Measurements from ENCODE around the gene UPF1.

Gene UPF1

GRCh38 chr19:18876865-18877264 lies 45.1 kb downstream of the UPF1 start:
- no peak for DNase-seq

GRCh38 chr19:18878058-18878797 lies 46.5 kb downstream of the UPF1 start:
- no peak for DNase-seq

GRCh38 chr19:18878858-18879578 lies 47.3 kb downstream of the UPF1 start:
- DNase-seq = no peak

- peak; percentile 31 for DNase-seq
These were observed 48.0 kb downstream of the UPF1 start for GRCh38 chr19:18879579-18880373.

- no peak for DNase-seq
These were observed 49.7 kb downstream of the UPF1 start for GRCh38 chr19:18881491-18881890.

- DNase-seq = no peak
These were observed 52.0 kb downstream of the UPF1 start for GRCh38 chr19:18883526-18884304.

- DNase-seq = no peak
These were observed 55.2 kb downstream of the UPF1 start for GRCh38 chr19:18886972-18887371.

GRCh38 chr19:18889949-18890745 lies 58.4 kb downstream of the UPF1 start:
- DNase-seq = no peak

DNA sequence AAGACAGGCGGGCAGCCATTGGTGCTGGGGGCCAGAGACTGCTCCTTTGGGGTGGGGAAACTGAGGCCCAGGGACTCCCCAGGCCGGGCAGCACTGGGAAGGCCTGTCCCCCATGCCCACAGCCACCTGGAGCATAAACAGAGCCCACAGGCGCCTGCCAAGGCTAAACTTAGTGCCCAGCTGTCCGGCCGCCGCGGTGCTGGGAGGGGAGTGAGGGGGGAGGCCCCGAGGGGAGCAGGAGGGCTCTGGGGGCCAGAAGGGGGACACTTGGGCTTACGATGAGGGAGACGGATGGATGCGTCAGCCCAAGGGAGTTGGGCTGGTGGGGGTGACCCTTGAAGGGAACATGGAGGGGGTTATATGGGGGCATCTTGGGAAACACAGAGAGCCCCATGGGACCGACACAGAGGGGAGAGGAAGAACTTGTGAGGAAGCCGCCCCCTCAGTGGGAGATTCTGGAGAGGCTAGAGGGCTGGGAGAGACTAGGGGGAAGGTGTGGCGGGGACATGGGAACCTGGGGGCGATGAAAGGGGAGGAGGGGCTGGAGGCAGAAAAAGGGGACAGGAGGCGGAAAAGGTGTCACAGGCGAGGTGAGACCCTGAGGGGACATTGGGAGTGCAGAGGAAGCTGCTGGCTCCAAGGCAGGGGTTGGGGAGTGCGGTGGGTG lies 62.0 kb downstream of the UPF1 start:
- DNase-seq = no peak

- DNase-seq = no peak
These were observed 62.7 kb downstream of the UPF1 start for GRCh38 chr19:18894254-18895037.

DNA sequence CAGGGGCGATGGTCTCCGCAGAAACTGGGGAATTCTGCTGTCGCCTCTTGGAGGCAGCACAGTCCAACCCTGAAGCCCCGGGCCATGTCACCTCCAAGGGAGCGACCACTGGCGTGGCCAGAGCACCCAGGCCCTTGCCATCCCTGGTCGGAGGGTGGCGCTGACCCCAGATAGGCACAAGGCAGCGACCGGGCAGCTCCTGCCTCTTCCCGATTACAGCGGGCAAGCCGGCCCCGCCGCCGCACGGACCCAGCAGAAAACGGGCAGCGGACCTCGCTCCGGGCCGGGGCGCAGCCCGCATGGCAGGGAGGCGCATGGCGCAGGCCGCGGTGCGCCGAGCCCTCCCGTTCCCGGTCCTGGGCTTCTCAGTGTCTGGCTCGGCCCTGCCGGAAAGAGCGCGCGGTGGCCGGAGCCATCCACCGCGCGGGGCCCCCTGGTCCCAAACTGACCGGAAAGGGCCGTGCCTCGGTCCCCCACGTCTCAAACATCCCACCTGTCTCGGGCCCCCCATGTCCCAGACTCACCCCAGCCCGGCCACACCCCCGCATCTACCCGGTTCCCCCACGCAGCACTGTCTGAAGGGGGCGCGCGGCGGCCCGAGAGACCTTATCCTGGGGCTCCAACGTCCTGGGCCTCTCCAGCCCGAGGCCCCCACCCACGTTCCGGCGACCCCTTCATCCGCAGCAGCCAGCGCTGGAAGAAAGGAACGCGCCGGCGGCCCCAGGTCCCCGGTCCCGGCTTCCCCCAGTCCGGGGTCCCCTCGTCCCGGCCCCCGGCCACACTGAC lies 63.5 kb downstream of the UPF1 start:
- no peak for DNase-seq

GRCh38 chr19:18895824-18896341 lies 64.1 kb downstream of the UPF1 start, which contains the start of gene CERS1:
Gene CERS1, minus strand, starts transcription at chr19:18896158. Its CDS starts 86 bp downstream, at chr19:18896072.
- no peak for DNase-seq

- no peak for DNase-seq
These were observed 64.7 kb downstream of the UPF1 start for GRCh38 chr19:18896421-18896841.

- DNase-seq = no peak
These were observed 65.6 kb downstream of the UPF1 start for GRCh38 chr19:18897094-18898029.

DNA sequence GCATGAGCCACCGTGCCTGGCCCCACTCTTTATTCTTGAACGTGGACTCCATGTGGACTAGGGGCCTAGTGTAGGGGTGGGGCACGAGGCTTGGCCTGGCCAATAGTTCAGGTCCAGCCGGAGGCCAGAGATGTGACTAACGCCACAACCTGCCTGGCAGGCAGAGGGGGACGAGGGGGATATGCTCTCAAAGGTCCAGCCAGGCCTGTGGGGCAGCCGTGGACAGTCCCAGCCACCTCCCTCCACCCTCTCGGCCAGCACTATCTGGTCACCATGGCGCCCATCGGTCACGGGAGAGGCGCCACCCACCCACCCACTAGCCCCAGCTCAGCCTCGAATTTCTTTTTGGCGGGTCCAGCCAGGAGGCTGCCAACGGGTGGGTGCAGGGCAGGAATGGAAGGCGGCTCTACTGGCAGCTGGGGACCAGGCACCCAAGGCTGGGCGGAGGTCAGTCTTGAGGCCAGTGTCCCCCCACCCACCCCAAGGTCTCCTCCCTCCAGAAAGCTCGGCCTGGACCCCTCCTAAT lies 66.4 kb downstream of the UPF1 start:
- no peak for DNase-seq

GRCh38 chr19:18898607-18899408 lies 67.0 kb downstream of the UPF1 start:
- no peak for DNase-seq

Data from CD4-positive, alpha-beta T cell treated with Interleukin-15 for 1 hour (primary cell).